ENCODE measurements around the gene NDUFC2.

- TF ChIP-seq CTCF (IDR thresholded peaks at IDR 0.05) = no peak
- no peak for TF ChIP-seq ZFX (IDR thresholded peaks at IDR 0.05; ENCODE audit: borderline replicate concordance)
These were observed 31.1 kb downstream of the NDUFC2 start for GRCh38 chr11:78048561-78048960.
